Limb (tissue), 2 donors: ENCODE data around the gene SLC22A23.
A peak's percentile ranks its signal among the peaks of the same experiment; 100 is the strongest.

Source experiments
- DNase-seq, 2 donors: peaks; one replicate each; pipeline ENCODE4 v3.0.0-alpha.2; 2016; ENCODE audit errors: extremely low spot score in 2 of 2

The SLC22A23 gene

DNA sequence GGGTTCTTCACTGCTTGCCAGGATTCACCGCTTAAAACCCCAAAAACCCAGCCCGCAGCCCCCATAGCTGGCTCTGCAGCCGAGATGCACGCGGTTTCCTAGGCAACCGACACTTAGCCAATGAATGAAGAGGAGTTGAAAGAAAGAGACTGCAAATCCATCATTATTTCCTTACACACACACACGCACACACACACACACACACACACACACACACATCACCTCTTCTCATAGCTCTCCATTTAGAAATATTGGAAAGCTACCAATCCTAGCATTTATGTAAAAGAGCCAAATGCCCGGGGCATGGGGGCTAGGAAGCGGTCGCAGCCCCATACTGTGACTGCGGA lies 226.0 kb downstream of the SLC22A23 start:
- DNase-seq = peak; percentile 52 to 86

DNA sequence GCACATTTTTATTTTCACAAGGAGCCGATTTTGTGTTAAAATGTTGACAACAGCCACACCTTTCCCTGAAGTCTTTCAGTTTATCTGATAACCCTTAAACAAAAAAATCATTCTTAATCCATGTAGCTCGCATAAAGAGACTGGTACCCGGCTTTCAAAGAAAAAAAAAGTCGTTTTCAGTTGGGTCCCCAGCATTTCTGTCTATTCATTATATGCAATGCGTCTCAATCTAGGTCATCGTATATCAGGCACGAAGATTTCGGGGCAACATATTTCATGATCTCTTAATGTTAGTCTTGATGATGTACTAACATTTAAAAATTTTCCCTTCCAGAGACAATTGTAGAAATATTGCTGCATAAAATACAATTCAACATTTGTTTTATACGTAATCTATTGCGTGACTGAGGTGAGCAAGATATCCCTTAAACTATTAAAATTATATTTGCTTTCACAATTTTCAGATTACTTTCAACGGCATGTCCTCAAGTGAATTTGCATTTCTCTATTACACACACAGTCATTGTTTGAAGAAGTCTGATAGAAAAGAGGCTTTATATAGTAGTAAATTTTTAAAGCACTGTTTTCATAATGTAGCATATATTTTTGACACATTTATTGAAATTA lies 226.5 kb downstream of the SLC22A23 start:
- DNase-seq = no peak

DNA sequence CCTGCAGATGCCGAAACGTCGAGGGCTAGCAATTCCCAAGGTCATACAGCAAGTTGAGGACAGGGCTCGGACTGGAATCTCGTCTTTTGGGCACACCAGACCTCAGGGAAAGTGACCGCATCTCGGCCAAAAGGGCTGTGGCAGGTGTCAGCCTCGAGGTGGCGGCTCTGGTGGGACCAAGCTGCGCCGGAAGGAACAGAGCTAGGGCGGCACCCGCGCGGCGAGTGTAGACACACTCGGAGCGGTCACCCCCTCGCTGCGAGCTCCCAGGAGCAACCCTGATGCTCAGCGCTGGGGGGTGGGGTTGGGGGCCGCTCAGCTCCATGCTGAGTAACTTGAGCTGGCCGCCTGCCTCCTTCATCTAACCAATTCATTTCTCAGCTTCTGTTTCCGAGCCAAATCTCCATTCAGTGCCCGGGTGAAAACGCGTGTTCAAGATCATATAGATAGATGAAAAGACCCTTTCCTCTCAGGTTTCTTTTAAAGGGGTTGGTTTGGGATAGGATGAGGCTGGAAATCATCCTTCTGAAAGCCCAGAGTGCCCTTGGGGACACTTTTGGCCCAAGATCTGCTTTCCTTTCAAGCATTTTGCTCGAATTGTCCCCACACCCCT lies 227.2 kb downstream of the SLC22A23 start:
- peak in 1 of 2 donors; percentile 73 for DNase-seq

DNA sequence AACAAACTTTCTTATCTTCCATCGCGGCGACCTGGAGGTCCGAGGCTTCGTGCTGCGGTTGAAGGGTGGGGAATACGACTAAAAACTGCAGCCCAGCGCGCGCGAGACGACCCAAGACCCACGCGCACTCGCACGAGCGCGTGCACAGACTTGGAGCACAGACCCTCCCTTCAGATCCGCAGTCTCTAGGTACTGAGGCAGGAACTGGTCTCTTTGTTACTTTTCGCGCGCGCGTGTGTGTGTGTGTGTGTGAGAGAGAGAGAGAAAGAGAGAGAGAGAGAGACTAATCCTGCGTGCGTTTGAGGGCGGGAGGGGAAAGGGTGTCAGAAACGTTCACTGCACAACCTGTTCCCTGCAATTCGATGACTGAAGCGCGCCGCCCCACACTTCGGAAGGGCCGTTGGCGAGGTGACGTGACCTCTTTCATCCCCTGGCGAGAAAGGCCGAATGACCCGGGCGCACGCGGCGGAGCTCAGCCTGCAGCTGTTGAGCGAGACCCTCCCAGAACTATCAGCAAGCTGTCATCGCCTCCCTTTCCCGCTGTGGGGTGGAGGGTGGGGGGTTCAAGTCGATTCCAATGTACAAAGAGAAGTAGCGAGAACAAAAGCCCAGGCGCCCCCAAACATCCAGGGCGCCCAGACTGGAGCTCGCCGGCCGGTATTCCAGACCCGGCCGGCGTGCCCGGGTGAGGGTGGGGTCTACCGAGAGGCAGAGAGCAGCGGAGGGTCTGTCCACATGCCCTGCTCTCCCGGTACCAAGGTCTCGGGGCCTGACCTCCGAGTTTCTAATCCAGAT lies 227.9 kb downstream of the SLC22A23 start:
- peak in 1 of 2 donors; percentile 87 for DNase-seq

DNA sequence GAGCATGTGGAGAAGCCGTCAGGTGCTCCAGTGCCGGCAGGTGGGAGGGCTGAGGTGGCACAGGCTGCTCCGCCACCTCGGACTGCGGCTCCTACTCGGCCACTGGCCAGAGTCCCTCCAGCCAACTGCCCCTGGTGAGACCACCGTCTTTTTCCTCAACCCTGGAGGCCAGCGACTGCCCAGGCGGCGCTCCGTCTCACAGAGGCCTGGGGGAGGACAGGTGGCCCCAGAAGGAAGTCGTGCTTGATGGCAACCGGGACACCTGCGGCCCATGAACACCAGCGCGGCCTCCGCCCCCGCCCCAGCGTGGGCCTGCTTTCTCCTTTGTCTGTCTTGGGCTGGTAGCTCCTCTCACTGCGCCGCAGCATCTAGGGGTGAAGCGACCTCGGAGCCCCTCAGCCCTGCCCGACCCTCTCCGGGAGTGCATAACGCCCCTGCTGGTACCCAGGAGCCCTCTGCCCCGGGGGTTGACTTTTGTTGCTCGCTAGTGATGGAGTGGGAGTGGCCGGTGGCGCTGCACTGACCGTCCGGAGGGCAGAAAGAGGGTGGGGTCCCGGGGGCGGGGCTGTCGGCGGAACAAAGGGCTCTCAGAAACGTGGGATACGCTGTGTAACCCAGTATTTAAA lies 228.7 kb downstream of the SLC22A23 start:
- DNase-seq = peak in 1 of 2 donors; percentile 79

DNA sequence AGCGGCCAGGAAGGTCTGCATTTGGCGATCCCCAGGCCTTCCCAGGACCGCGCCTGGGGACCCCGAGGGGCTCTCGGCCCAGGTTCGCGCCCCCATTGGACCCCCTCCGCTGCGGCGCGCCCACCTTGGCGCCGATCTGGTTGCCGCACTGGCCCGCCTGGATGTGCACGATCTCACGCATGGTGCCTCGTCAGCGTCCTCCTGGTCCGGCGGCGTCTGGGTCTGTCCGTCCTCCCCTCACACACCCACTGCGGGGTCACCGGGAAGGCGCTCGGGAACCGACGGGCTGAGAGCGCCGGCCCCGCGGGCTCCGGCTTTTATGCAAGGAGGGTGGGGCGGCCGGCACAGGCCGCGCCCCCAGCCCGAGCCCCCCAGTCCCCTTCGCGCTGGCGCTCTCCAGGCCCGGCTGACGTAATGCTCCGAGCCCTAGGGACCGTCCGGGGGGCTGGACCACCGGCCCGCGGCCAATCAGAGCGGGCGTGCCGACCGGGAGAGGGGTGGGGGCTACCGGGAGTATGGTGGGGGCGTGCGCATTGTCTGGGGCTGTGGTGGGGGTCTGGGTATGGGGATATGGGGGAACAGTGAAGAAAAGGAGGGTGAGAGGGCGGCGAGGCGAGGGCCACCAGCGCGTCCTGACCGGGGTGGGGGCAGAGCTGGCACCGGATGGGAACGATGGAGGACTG lies 229.3 kb downstream of the SLC22A23 start, which contains the start of gene TUBB2B:
TUBB2B (minus strand) TSS at position 291 of the 683 bp plus-strand sequence; CDS start at position 181, 110 bp downstream.
- DNase-seq = peak; percentile 83 to 97

DNA sequence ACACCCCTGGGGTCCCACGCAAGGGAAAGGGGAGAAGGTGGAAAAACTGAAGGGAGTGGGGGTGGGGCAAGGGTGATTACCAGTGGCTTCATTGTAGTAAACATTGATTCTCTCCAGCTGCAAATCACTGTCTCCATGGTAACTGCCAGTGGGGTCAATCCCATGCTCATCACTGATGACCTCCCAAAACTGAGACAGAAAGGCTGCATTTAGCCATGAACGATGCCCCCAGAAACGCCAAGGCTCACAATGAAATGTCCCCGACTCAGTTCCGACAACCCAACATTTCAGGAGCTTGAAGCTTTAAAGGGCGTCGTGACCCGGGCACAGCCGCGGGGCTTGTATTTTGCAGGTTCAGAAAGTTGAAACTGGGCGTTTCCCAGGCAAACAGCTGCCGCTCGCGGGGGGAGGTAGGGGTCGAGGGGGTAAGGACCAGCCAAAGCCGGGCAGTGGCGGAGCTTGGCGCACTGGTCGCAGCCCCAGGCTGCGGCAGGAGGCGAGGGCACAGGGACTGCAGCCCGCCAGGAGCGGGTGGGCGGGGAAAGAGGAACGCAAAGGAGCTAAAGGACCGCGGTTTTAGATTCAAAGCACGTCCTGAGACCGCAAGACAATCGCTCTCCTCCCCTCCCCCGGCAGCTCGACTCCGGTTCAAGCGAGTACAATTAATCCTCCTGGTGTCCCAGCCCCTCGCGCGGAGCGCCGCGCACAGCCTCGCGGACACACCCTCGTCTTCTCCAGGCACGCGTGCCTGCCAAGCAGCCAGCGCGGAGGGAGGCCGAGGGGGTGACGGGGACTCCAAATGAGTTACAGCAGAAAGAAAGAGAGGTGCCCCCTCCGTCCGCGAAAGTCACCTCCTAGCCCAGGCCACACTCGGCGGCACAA lies 230.1 kb downstream of the SLC22A23 start:
- DNase-seq = peak; percentile 16 to 79

DNA sequence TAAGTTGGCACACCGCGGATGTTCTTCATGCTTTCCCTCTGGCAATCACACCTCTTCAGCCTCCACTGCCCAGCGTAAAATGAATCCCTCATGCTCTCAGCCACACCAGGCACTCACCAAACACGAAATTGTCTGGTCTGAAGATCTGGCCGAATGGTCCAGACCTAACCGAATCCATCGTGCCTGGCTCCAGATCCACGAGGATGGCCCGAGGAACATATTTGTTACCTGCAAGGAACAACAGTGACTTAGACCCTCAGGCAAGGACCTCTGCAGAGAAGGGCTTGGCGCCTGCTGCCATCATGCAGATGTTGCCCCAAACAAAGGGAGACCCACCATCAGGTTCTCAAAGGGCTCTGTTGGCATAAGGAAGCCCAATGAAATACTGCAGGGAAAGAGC lies 230.8 kb downstream of the SLC22A23 start:
- no peak for DNase-seq

DNA sequence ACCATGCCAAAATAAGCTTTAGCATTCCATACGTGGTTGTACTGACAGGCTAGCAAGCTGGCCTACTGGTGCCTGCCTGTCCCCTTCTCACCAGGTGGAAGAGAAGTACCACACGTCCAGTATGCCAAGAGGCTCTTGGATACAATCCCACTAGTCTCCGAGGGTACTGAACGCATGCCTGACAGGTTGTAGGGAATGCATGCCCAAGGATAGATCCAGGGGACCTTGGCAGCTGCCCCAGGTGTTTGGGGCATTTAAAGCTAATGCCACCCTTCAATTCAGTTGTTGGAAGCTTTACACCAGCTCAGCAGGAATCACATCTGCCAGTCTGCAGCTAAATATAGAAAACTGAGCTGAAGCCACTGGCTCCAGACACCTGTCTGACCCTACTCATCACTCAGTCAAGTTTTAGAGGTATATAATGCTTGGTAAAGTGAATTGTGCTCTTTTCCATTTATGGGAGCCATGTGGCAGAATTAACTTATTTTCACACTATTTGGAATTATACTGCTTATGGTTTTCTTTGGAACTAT lies 234.3 kb downstream of the SLC22A23 start:
- DNase-seq = no peak

DNA sequence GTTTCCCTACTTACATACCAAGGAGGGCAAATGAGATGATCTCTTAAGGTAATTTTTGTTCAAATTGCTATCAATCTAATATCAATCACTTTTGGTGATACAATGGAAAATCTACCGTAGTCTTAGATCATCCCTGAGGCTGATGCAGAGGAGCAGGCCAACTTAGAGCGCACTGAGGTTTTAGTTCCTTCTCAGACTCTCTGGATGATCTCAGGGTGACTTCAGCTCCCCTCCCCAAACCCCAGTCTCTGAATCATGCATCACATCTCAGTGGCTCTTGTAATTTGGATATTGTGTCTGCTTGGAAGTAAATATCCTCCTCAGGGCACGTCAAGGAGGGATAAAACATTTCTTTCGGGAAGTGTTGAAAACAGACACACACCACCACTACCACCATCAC lies 235.3 kb downstream of the SLC22A23 start:
- DNase-seq = no peak

DNA sequence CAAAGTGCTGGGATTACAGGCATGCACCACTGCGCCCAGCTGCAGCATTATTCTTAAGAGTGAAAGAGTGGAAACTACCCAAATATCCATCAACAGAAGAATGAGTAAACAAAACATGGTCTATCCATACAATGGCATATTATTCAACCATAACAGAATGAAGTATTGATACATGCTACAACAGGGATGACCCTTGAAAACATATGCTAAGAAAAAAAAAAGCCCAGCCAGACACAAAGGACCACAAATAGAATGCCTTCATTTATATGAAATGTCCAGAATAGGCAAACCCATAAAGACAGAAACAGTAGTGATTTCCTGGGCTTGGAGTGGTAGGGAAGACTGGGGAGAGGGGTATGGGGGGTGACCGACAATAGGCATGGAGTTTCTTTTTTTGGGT lies 236.5 kb downstream of the SLC22A23 start:
- no peak for DNase-seq
